Stomach smooth muscle (tissue), 2 donors: Measurements from ENCODE around the gene DNAH11.

ENCODE experiments used
- H3K27ac ChIP-seq: one replicate; pipeline ENCODE4 v1.7.0; 2013; ENCODE audit warnings: mild to moderate bottlenecking, low read length, inconsistent platforms
- H3K27me3 ChIP-seq, 2 donors: one replicate each; pipeline ENCODE4 v1.7.0; 2013; ENCODE audit warnings: low read length in 2 of 2; ENCODE audit not compliant: insufficient read depth in 2 of 2, control insufficient read depth in 1 of 2
- H3K36me3 ChIP-seq, 2 donors: one replicate each; pipeline ENCODE4 v1.7.0; 2013; ENCODE audit warnings: low read length in 2 of 2; ENCODE audit not compliant: control insufficient read depth in 2 of 2, insufficient read depth in 2 of 2
- H3K4me1 ChIP-seq: one replicate; pipeline ENCODE4 v1.7.0; 2013; ENCODE audit warnings: low read length; ENCODE audit not compliant: control insufficient read depth, insufficient read depth
- H3K4me3 ChIP-seq, 2 donors: one replicate each; pipeline ENCODE4 v1.7.0; 2013; ENCODE audit warnings: low read length in 2 of 2
- H3K9ac ChIP-seq, 2 donors: one replicate each; pipeline ENCODE4 v1.7.0; 2013; ENCODE audit warnings: low read length in 2 of 2, mild to moderate bottlenecking in 1 of 2
- H3K9me3 ChIP-seq, 2 donors: one replicate each; pipeline ENCODE4 v1.7.0; 2013; ENCODE audit warnings: low read length in 2 of 2; ENCODE audit not compliant: control insufficient read depth in 2 of 2
- donor health status: healthy.
- donor health status: Pancreatic carcinoma.

Gene DNAH11

GRCh38 chr7:21773326-21773725 is 230.5 kb downstream of the DNAH11 start:
- no peaks in the 10 kb centered on the region for H3K36me3 ChIP-seq
- H3K4me3 ChIP-seq = no peak overlapping the region
- H3K4me1 ChIP-seq = no peaks in the 10 kb centered on the region
- no peak overlapping the region for H3K27ac ChIP-seq
- H3K9me3 ChIP-seq = no peaks in the 10 kb centered on the region
- no peak overlapping the region for H3K9ac ChIP-seq
- H3K27me3 ChIP-seq = no peaks in the 10 kb centered on the region

GRCh38 chr7:21777921-21778320 is 235.1 kb downstream of the DNAH11 start:
- no peaks in the 10 kb centered on the region for H3K27me3 ChIP-seq
- no peaks in the 10 kb centered on the region for H3K9me3 ChIP-seq
- H3K27ac ChIP-seq = no peak overlapping the region
- no peaks in the 10 kb centered on the region for H3K4me1 ChIP-seq
- H3K4me3 ChIP-seq = no peak overlapping the region
- no peak overlapping the region for H3K9ac ChIP-seq
- no peaks in the 10 kb centered on the region for H3K36me3 ChIP-seq

- H3K36me3 ChIP-seq = no peaks in the 10 kb centered on the region
- H3K9me3 ChIP-seq = no peaks in the 10 kb centered on the region
Measured at GRCh38 chr7:21778953-21779352, 236.1 kb downstream of the DNAH11 start.

GRCh38 chr7:21782996-21783395 is 240.2 kb downstream of the DNAH11 start:
- Histone ChIP-seq H3K27ac (no peak overlapping the region), H3K4me3 (no peak overlapping the region), H3K9ac (no peak overlapping the region), H3K27me3 (no peaks in the 10 kb centered on the region), H3K9me3 (no peaks in the 10 kb centered on the region), H3K36me3 (no peaks in the 10 kb centered on the region), H3K4me1 (no peaks in the 10 kb centered on the region)

More at GRCh38 chr7:21778953-21779352, 236.1 kb downstream of the DNAH11 start:
- no peaks in the 10 kb centered on the region for H3K4me1 ChIP-seq
- H3K9ac ChIP-seq = no peak overlapping the region
- H3K27ac ChIP-seq = no peak overlapping the region
- H3K4me3 ChIP-seq = no peak overlapping the region
- no peaks in the 10 kb centered on the region for H3K27me3 ChIP-seq

- Histone ChIP-seq H3K36me3 (no peaks in the 10 kb centered on the region), H3K27ac (no peak overlapping the region), H3K27me3 (no peaks in the 10 kb centered on the region), H3K4me3 (no peak overlapping the region), H3K4me1 (no peaks in the 10 kb centered on the region), H3K9ac (no peak overlapping the region), H3K9me3 (no peaks in the 10 kb centered on the region)
Measured at GRCh38 chr7:21784989-21785388, 242.2 kb downstream of the DNAH11 start.

- no peak overlapping the region for H3K9ac ChIP-seq
- no peaks in the 10 kb centered on the region for H3K36me3 ChIP-seq
- no peak overlapping the region for H3K27ac ChIP-seq
- H3K4me3 ChIP-seq = no peak overlapping the region
- no peaks in the 10 kb centered on the region for H3K4me1 ChIP-seq
- no peaks in the 10 kb centered on the region for H3K27me3 ChIP-seq
- no peaks in the 10 kb centered on the region for H3K9me3 ChIP-seq
Measured at GRCh38 chr7:21805791-21806190, 263.0 kb downstream of the DNAH11 start.

GRCh38 chr7:21806388-21806787 is 263.5 kb downstream of the DNAH11 start:
- H3K9me3 ChIP-seq = no peaks in the 10 kb centered on the region
- no peaks in the 10 kb centered on the region for H3K27me3 ChIP-seq
- H3K27ac ChIP-seq = no peak overlapping the region
- H3K9ac ChIP-seq = no peak overlapping the region
- no peaks in the 10 kb centered on the region for H3K36me3 ChIP-seq
- no peak overlapping the region for H3K4me3 ChIP-seq
- no peaks in the 10 kb centered on the region for H3K4me1 ChIP-seq

- H3K27me3 ChIP-seq = no peaks in the 10 kb centered on the region
- H3K9me3 ChIP-seq = no peaks in the 10 kb centered on the region
- no peak overlapping the region for H3K9ac ChIP-seq
- H3K27ac ChIP-seq = no peak overlapping the region
- H3K4me3 ChIP-seq = no peak overlapping the region
- no peaks in the 10 kb centered on the region for H3K36me3 ChIP-seq
- no peaks in the 10 kb centered on the region for H3K4me1 ChIP-seq
Measured at GRCh38 chr7:21819048-21819447, 276.2 kb downstream of the DNAH11 start.

GRCh38 chr7:21828841-21829240 is 286.0 kb downstream of the DNAH11 start:
- H3K36me3 ChIP-seq = no peaks in the 10 kb centered on the region
- H3K4me1 ChIP-seq = no peaks in the 10 kb centered on the region
- H3K4me3 ChIP-seq = no peak overlapping the region
- no peaks in the 10 kb centered on the region for H3K9me3 ChIP-seq
- no peaks in the 10 kb centered on the region for H3K27me3 ChIP-seq
- H3K27ac ChIP-seq = no peak overlapping the region
- no peak overlapping the region for H3K9ac ChIP-seq

- H3K4me1 ChIP-seq = no peaks in the 10 kb centered on the region
- no peak overlapping the region for H3K9ac ChIP-seq
- no peak overlapping the region for H3K4me3 ChIP-seq
- H3K27ac ChIP-seq = no peak overlapping the region
- no peaks in the 10 kb centered on the region for H3K9me3 ChIP-seq
- H3K36me3 ChIP-seq = no peaks in the 10 kb centered on the region
- H3K27me3 ChIP-seq = no peaks in the 10 kb centered on the region
Measured at GRCh38 chr7:21829731-21830130, 286.9 kb downstream of the DNAH11 start.

GRCh38 chr7:21844742-21845141 is 301.9 kb downstream of the DNAH11 start:
- Histone ChIP-seq H3K9me3 (no peaks in the 10 kb centered on the region), H3K9ac (no peak overlapping the region), H3K27me3 (no peaks in the 10 kb centered on the region), H3K4me1 (no peaks in the 10 kb centered on the region), H3K36me3 (no peaks in the 10 kb centered on the region), H3K4me3 (no peak overlapping the region), H3K27ac (no peak overlapping the region)
